Epidermal melanocyte (primary cell): ENCODE results near the gene GARNL3.

Experiments used
- DNase-seq: peaks from one replicate; pipeline ENCODE4 v3.0.0; 2011; ENCODE audit warnings: low spot score; ENCODE audit not compliant: insufficient read length

Gene GARNL3

GRCh38 chr9:127308652-127309434, 44.3 kb downstream of the GARNL3 start:
- no peak for DNase-seq

DNA sequence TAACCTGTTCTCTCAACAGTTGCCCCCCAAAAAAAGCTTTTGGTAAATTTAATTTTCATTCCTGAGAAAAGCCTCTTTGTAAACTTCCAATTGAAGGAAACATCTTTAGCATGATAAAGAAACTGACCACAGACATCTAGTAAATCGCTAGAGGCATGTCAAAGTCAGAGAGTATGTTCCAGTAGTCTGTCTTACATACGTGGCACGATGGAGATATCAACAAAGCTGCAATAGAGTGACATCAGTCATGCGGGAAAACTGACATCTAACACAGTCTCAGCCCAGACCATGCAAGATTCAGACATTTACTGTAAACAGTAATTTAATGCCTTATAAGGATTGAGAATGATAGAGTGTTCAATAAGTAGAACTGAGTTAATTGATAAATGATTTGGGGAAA, 45.1 kb downstream of the GARNL3 start:
- no peak for DNase-seq

GRCh38 chr9:127311239-127311741, 46.7 kb downstream of the GARNL3 start:
- DNase-seq = no peak

GRCh38 chr9:127313042-127313560, 48.5 kb downstream of the GARNL3 start:
- no peak for DNase-seq

- no peak for DNase-seq
Measured at GRCh38 chr9:127314911-127315310, 50.3 kb downstream of the GARNL3 start.

DNA sequence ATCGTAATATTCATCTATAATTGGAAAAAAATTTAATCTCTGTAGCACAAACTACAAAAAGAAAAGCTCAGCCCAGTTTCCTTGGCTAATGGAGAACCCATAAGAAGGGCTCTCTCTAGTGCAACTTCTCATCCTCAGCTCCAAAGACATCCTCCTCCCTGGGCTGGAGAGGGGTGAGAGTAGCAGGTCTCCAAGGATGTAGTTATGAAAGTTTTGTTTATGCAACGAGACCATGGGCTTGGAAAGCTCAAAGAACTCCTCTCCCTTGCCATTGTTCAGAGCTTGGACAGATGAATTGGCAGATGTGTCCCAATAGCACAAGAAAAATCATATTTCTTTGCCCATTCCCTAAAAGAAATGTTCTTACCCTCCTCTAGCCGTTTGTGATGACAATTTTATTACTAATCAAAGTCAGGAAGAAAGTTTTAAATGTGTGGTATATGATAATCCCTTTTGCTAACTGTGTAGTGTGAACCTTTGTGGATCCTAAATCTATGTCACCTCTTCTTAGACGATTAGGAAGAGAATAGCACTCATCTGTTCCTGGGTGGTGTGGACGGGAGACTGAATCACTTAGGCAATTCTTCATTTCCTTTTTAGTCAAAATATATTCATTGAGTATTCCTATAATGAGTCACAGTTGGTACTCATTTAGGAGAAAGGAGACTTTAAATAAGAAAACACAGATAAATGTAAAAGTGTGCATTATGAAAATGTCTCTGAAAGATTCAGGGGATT, 52.2 kb downstream of the GARNL3 start:
- DNase-seq = no peak

DNA sequence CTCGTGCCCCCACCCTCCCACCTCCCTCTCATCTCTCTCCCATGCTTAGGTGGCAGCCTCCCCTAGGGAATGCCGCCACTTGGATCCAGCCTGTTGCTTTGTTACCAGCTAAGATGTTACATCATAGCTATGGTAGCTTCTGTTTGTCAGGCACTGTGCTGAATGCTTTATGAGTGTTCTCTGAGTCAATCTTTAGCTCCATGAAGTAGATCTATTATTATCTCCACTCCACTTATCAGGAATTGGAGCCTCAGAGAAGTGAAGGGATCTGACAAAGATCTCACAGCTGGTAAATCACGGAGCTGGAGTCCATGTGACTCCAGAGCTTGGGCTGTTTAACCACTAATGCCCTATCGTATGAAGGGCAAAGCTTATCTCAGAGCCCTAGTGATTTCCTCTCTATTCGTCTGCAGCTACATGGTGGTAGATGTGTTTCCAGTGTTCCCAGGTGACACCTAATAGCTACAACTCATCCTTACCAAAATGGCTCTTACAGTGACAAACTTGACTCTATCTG, 54.1 kb downstream of the GARNL3 start:
- no peak for DNase-seq

DNA sequence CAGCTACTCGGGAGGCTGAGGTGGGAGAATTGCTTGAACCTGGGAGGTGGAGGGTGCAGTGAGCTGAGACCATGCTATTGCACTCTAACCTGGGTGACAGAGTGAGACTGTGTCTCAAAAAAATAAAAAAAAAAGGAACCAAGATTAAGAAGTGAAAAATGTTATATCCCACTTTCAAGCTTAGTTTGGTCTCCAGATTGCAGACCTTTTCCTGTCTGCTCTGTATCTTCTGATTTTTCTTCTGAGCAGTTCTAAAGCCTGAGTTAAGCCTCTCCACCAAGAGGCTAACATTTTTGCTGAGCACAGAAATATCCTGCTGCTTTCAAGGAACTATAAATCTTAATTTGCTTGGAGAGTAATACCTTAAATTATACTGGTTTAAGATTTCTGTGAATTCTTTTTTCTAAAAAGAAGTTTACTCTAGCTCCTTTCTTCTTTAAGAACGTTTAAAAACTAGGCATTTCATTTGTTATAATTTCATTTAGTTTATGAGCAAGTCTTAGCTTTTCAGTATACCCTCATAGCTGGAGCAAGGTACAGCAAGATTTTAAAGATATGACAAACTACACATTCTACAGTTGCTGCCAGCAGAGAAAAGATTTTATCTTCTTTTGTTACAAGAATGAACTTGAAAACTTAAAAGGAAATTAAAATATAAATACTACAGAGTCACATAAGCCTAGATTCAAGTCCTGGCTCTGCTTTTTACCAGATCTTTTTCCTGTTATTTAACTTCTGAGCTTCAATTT, 55.0 kb downstream of the GARNL3 start:
- DNase-seq = no peak

- no peak for DNase-seq
Measured at GRCh38 chr9:127320115-127320378, 55.5 kb downstream of the GARNL3 start.

- no peak for DNase-seq
Measured at GRCh38 chr9:127323393-127323792, 58.8 kb downstream of the GARNL3 start.

GRCh38 chr9:127330501-127330900, 65.9 kb downstream of the GARNL3 start:
- DNase-seq = no peak

DNA sequence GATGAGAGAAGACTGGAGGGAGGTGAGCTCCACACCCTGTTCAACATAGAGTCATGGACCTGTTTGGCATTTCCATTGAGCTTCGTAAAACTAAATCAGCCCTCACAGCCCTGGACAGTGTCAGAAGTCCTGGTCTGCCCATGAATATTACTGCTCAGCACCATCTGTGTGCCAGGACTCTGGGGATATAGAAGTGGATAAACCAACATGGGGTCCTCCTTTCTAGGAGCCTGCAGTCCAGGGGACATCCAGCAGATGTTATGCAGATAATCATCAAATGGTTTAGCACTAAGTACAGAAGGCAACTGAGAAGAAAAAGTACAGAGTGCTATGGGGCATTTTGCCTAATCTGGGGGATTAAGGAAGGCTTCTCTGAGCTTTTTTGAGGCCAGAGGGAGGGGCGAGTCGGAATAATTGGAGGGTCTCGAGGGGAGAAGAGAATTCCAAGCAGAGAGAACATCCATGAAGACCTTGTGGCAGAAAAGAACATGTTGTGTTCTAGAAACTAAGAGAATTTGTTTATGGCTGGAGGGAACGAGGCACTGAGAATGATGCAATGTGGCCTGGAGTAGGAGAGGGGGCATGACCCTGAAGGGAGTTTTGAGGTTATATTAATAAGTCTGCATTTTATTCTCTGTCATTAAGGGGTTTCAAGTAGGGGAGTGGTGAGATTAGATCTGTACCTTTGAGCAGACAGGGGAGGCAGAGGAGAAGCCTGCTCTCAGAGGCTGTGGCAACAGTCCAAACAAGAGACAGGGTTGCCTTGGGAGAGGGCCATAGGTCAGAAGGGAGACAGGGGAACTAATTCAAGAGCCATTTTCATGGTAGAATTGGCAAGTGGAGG, 68.9 kb downstream of the GARNL3 start:
- no peak for DNase-seq

GRCh38 chr9:127334725-127335124, 70.2 kb downstream of the GARNL3 start:
- no peak for DNase-seq

DNA sequence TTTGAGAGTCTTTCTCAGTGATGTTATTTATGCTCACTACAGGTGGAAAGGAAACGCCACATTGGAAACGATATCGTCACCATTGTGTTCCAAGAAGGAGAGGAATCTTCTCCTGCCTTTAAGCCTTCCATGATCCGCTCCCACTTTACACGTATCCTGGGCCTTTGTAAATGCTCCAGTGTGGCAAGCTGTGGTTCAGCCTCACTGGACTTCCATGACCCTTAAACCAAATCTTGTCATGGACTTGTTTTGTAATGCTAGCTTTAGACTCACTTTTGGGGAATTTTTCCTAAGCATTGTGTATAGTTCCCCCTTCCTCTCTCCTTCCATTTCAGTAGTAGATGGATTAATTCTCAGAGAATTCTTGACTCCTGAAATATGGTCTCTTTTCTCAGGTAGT, 71.5 kb downstream of the GARNL3 start:
- no peak for DNase-seq

- peak; percentile 79 for DNase-seq
Measured at GRCh38 chr9:127336506-127337352, 72.2 kb downstream of the GARNL3 start.

- no peak for DNase-seq
Measured at GRCh38 chr9:127340721-127341120, 76.1 kb downstream of the GARNL3 start.

GRCh38 chr9:127341152-127341551, 76.6 kb downstream of the GARNL3 start:
- DNase-seq = no peak

DNA sequence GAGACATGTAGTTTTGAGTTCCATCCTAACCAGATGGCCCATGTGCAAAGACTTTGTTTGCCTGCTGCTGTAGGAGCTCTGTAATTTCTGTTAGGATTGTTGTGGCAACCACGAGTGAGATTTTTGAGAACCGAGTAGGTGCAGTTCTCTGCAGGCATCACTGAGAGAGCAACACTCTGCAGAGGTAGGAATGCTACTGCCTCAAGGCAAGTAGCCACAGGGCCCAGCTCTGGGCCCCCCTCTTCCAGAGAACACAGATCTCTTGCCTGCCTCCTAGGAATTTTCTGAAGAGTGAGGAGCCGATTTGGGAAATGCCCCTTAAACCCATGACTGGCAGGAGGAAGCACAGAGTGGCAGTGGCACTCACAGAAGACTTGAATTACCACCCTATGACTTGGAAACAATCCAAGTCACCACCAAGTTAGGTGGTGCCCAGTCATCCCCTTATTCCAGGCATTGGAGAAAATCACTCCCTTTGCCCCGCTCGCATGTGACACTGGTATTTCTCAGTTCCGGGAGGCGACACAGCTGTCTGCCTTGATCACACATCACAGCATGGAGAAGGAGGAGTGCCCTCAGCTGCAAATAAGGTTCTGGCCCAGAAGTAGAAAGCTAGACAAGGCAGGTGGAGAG, 79.9 kb downstream of the GARNL3 start:
- no peak for DNase-seq

GRCh38 chr9:127345566-127345965, 81.0 kb downstream of the GARNL3 start:
- no peak for DNase-seq
